ENCODE results near the gene PMIS2. TPM values are rescaled to one million over a fixed set of nuclear protein-coding genes. Genes with fewer than 3 reads are reported as not detected.

PMIS2 gene
- total RNA-seq, 1 experiment from 2014 or later = not detected

GRCh38 chr19:35621708-35622107 is 35.7 kb downstream of the PMIS2 start:
- H2AFZ ChIP-seq (ENCODE audit: low read depth, low read length, poor library complexity, severe bottlenecking) = no peak overlapping the region
- intact Hi-C loops (cut with micrococcal nuclease) = no loop called here
- ChIA-PET POLR2A (no interaction called here), CTCF (no interaction called here), RAD21 (ENCODE audit: low non-redundant PET in 1 of 2, low total read pairs in 2 of 2, uncharacterized antibody in 2 of 2, unreplicated experiment in 2 of 2) (no interaction called here)
- H3K9ac ChIP-seq (ENCODE audit: low read length) = no peak overlapping the region
- H3K9me2 ChIP-seq (ENCODE audit: insufficient read depth) = no peaks in the 10 kb centered on the region
- ATAC-seq (no peak), DNase-seq (ENCODE audit: low read depth, low spot score) (no peak)
- no peak overlapping the region for H3K4me3 ChIP-seq (replicated peaks in 1 of 2; ENCODE audit: low read depth in 1 of 2, low read length in 2 of 2)
- H3K36me3 ChIP-seq (ENCODE audit: control insufficient read depth in 1 of 2, insufficient read depth in 2 of 2, low read length in 2 of 2) = no peaks in the 10 kb centered on the region; a peak in 2 of 4 replicates
- BruUV-seq (replicated peaks) = no TSS peak
- no peaks in the 10 kb centered on the region for H3K27me3 ChIP-seq (ENCODE audit: insufficient read depth, low read length)
- no peaks in the 10 kb centered on the region for H3K79me2 ChIP-seq (ENCODE audit: insufficient read depth, low read length)
- no peaks in the 10 kb centered on the region for H3K4me1 ChIP-seq (ENCODE audit: control insufficient read depth in 1 of 2, insufficient read depth in 2 of 2, low read length in 2 of 2)
- no peaks in the 10 kb centered on the region for H3K9me3 ChIP-seq (ENCODE audit: control insufficient read depth in 1 of 2, insufficient read depth in 1 of 2, low read depth in 1 of 2, low read length in 2 of 2)
- H3K4me2 ChIP-seq (ENCODE audit: low read length) = no peak overlapping the region
- TF ChIP-seq ATF3 (IDR thresholded peaks at IDR 0.05) = no peak
- no peak for TF ChIP-seq POLR2A (IDR thresholded peaks at IDR 0.05; ENCODE audit: borderline replicate concordance, extremely low read depth, insufficient read depth, insufficient read length)
- TF ChIP-seq EGR1 (IDR thresholded peaks at IDR 0.05; ENCODE audit: low read depth) = no peak
- no peak for TF ChIP-seq CEBPB (IDR thresholded peaks at IDR 0.05; ENCODE audit: low read depth)
- TF ChIP-seq CBX3 (IDR thresholded peaks at IDR 0.05; ENCODE audit: low read depth) = no peak
- no peak for TF ChIP-seq ZNF274 (IDR thresholded peaks at IDR 0.05; ENCODE audit: low read depth, low read length)
- TF ChIP-seq JUND (IDR thresholded peaks at IDR 0.05) = no peak
- no peak for TF ChIP-seq SP1 (IDR thresholded peaks at IDR 0.05; ENCODE audit: low read depth)
- no peak for TF ChIP-seq FOSL1 (IDR thresholded peaks at IDR 0.05; ENCODE audit: low read depth)
- no peak for TF ChIP-seq SIN3A (IDR thresholded peaks at IDR 0.05; ENCODE audit: low read depth)
- no peak for TF ChIP-seq TCF7L2 (IDR thresholded peaks at IDR 0.05; ENCODE audit: borderline replicate concordance, extremely low read depth, insufficient read depth, insufficient read length)
- TF ChIP-seq EZH2phosphoT487 (IDR thresholded peaks at IDR 0.05; ENCODE audit: borderline replicate concordance) = no peak
- TF ChIP-seq YY1 (IDR thresholded peaks at IDR 0.05; ENCODE audit: extremely low read depth, insufficient replicate concordance, low read depth, low read length) = no peak
- TF ChIP-seq ZBTB33 (IDR thresholded peaks at IDR 0.05; ENCODE audit: extremely low read depth, insufficient replicate concordance, low read length) = no peak
- TF ChIP-seq CTCF (IDR thresholded peaks at IDR 0.05 in 2 of 3, conservative IDR thresholded peaks at IDR 0.05 in 1 of 3; ENCODE audit: borderline replicate concordance in 1 of 3, insufficient read depth in 1 of 3, low read depth in 2 of 3, low read length in 2 of 3) = no peak
- no peak for TF ChIP-seq POLR2AphosphoS5 (IDR thresholded peaks at IDR 0.05; ENCODE audit: low read depth, low read length)
- no peak for TF ChIP-seq REST (IDR thresholded peaks at IDR 0.05; ENCODE audit: low read depth)
- TF ChIP-seq MAX (IDR thresholded peaks at IDR 0.05) = no peak
- H3K27ac ChIP-seq (ENCODE audit: low read depth, low read length) = no peak overlapping the region
- H4K20me1 ChIP-seq (ENCODE audit: insufficient read depth) = no peaks in the 10 kb centered on the region

Measured in HCT116 (cell line).